ENCODE measurements around the gene FHIT.

DNA sequence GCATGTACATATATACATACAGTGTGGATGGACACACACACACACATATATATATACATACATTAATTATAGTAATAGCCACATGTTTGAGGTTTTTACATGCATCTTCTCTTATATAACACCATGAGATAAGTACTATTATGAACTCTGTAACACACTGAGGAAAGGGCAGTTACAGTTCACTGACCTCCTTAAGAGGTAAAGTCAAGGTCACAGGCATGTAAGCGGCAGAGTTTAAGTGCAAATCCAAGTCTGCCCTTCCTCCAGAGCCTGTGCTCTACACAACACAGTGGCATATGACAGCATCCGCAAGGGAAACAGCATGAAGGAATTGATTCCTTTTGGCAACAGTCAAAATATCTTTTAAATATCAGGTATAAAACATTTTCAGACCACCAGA lies 26.4 kb downstream of the FHIT start:
- TF ChIP-seq, protein P1, sequence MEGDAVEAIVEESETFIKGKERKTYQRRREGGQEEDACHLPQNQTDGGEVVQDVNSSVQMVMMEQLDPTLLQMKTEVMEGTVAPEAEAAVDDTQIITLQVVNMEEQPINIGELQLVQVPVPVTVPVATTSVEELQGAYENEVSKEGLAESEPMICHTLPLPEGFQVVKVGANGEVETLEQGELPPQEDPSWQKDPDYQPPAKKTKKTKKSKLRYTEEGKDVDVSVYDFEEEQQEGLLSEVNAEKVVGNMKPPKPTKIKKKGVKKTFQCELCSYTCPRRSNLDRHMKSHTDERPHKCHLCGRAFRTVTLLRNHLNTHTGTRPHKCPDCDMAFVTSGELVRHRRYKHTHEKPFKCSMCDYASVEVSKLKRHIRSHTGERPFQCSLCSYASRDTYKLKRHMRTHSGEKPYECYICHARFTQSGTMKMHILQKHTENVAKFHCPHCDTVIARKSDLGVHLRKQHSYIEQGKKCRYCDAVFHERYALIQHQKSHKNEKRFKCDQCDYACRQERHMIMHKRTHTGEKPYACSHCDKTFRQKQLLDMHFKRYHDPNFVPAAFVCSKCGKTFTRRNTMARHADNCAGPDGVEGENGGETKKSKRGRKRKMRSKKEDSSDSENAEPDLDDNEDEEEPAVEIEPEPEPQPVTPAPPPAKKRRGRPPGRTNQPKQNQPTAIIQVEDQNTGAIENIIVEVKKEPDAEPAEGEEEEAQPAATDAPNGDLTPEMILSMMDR (IDR thresholded peaks at IDR 0.05) = no peak
- no peak for TF ChIP-seq POLR2A (IDR thresholded peaks at IDR 0.05)
